ENCODE measurements around the gene HADHA. TPM values are rescaled to one million over a fixed set of nuclear protein-coding genes. Genes with fewer than 3 reads are reported as not detected.

HADHA gene
- total RNA-seq, 6 experiments from 2014 or later, result 115 to 246 (median 160) TPM

DNA sequence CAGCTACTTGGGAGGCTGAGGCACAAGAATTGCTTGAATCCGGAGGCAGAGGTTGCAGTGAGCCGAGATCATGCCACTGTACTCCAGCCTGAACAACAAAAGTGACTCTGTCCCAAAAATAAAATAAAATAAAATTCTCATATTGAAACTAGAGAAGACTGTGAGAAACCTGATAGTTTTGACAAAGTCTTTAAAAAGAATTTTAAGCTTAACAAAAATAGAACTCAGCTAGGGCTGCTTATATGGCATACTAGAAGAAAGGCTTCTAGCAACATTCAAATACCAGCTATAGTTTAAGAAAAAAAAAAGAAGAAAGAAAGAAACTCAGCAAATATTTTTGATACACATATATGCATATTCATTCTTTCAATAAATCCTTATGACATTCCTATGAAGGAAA is 13.6 kb downstream of the HADHA start:
- Histone ChIP-seq H3K36me3 (peaks cover 13 to 95% (median 46%) of the 10 kb centered on the region in 4 donors), H3K9me3 (no peaks in the 10 kb centered on the region), H3K4me1 (no peaks in the 10 kb centered on the region), H3K27me3 (no peaks in the 10 kb centered on the region), H3K27ac (no peak overlapping the region), H3K4me3 (no peak overlapping the region)
- DNase-seq, result no peak
- ATAC-seq, result no peak
- intact Hi-C loops (cut with DNase I), result loop anchor here in 1 of 2 donors (10.0 kb wide), 1 partner anchor 104 kb away; no protein-coding TSS in a partner anchor
- no peak for TF ChIP-seq POLR2A (IDR thresholded peaks at IDR 0.05)
- TF ChIP-seq, protein P1, sequence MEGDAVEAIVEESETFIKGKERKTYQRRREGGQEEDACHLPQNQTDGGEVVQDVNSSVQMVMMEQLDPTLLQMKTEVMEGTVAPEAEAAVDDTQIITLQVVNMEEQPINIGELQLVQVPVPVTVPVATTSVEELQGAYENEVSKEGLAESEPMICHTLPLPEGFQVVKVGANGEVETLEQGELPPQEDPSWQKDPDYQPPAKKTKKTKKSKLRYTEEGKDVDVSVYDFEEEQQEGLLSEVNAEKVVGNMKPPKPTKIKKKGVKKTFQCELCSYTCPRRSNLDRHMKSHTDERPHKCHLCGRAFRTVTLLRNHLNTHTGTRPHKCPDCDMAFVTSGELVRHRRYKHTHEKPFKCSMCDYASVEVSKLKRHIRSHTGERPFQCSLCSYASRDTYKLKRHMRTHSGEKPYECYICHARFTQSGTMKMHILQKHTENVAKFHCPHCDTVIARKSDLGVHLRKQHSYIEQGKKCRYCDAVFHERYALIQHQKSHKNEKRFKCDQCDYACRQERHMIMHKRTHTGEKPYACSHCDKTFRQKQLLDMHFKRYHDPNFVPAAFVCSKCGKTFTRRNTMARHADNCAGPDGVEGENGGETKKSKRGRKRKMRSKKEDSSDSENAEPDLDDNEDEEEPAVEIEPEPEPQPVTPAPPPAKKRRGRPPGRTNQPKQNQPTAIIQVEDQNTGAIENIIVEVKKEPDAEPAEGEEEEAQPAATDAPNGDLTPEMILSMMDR (IDR thresholded peaks at IDR 0.05), result no peak
- WGBS (ENCODE audit: insufficient coverage, low coverage, low lambda C conversion rate, missing lambda C conversion rate), result 80% methylated on average over 1 of the region's 2 CpGs

DNA sequence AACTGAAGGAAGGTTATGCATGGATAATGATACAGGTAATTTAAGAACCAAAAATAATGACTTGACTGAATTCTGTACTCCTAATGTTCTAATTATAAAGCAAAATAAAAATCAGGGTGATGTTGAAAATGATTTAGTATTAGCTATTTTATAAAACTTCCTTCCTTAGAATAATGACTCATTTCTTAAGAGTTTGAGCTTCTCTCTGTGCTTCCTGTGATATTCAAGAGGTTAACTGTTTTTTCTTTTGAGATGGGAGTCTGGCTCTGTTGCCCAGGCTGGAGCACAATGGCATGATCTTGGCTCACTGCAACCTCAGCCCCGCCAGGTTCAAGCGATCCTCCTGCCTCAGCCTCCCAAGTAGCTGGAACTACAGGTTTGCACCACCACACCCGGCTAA is 14.8 kb downstream of the HADHA start:
- TF ChIP-seq, protein P1 (IDR thresholded peaks at IDR 0.05), result no peak
- H3K27ac ChIP-seq, result no peak overlapping the region
- no peaks in the 10 kb centered on the region for H3K27me3 ChIP-seq
- no peaks in the 10 kb centered on the region for H3K4me1 ChIP-seq
- intact Hi-C loops (cut with DNase I), result no loop called here
- ATAC-seq (no peak), DNase-seq (no peak)
- H3K9me3 ChIP-seq, result no peaks in the 10 kb centered on the region
- H3K4me3 ChIP-seq, result no peak overlapping the region
- H3K36me3 ChIP-seq, result peaks cover 13 to 87% (median 44%) of the 10 kb centered on the region in 4 donors
- WGBS (ENCODE audit: insufficient coverage, low coverage, low lambda C conversion rate, missing lambda C conversion rate), result 92% methylated on average over 2 of the region's 3 CpGs

DNA sequence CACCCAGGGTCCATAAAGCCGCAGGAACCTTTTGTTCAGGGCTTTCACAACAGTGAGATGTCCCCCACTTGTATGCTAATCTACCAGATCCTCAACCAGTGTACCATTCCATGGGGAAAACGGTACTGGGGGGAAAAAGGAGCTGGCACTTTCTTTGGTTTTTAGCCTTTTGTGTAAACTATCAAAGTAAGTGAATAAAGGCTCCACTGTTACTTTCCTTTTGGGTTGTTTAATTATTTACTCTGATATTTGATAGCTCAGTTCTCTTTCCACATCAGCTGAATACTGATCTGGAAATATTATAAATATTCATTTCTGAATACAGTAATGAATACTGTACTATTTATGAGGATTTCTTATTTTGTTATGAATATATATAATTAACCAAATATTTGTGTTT is 20.3 kb downstream of the HADHA start:
- H3K4me3 ChIP-seq, result no peak overlapping the region
- DNase-seq, result no peak
- H3K9me3 ChIP-seq, result no peaks in the 10 kb centered on the region
- 52% methylated on average over 2 of the region's 2 CpGs for WGBS (ENCODE audit: insufficient coverage, low coverage, low lambda C conversion rate, missing lambda C conversion rate)
- peaks cover 0 to 54% (median 23%) of the 10 kb centered on the region in 4 donors for H3K36me3 ChIP-seq
- no peaks in the 10 kb centered on the region for H3K27me3 ChIP-seq
- intact Hi-C loops (cut with DNase I), result no loop called here
- ATAC-seq, result no peak
- no peak for TF ChIP-seq POLR2A (IDR thresholded peaks at IDR 0.05)
- TF ChIP-seq, protein P1 (IDR thresholded peaks at IDR 0.05), result no peak
- H3K4me1 ChIP-seq, result no peaks in the 10 kb centered on the region
- no peak overlapping the region for H3K27ac ChIP-seq

GRCh38 chr2:26223018-26223417 is 21.4 kb downstream of the HADHA start:
- Histone ChIP-seq H3K27me3 (no peaks in the 10 kb centered on the region), H3K27ac (no peak overlapping the region), H3K4me3 (no peak overlapping the region), H3K36me3 (peaks cover under 1 to 45% (median 22%) of the 10 kb centered on the region in 4 donors), H3K4me1 (no peaks in the 10 kb centered on the region), H3K9me3 (no peaks in the 10 kb centered on the region)
- no peak for ATAC-seq
- intact Hi-C loops (cut with DNase I), result no loop called here
- no peak for TF ChIP-seq POLR2A (IDR thresholded peaks at IDR 0.05)
- TF ChIP-seq, protein P1 (IDR thresholded peaks at IDR 0.05), result no peak
- DNase-seq, result no peak
- 100% methylated on average over 1 of the region's 1 CpG for WGBS (ENCODE audit: insufficient coverage, low coverage, low lambda C conversion rate, missing lambda C conversion rate)

DNA sequence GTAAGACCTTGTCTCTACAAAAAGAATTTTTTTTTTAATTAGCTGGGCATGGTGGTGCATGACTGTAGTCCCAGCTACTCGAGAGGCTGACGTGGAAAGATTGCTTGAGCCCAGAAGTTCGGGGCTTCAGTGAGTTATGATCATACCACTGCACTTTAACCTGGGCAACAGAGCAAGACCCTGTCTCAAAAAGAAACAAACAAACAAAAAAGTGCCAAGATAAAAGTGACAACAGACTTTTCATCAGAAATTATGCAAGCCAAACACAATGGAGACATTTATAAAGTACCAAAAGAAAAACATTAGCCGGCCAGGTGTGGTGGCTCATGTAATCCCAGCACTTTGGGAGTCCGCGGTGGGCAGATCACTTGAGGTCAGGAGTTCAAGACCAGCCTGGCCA is 26.7 kb downstream of the HADHA start:
- TF ChIP-seq, protein P1 (IDR thresholded peaks at IDR 0.05), result no peak
- TF ChIP-seq POLR2A (IDR thresholded peaks at IDR 0.05), result no peak
- H3K27ac ChIP-seq, result no peak overlapping the region
- DNase-seq (no peak), ATAC-seq (no peak)
- H3K36me3 ChIP-seq, result peaks cover 5 to 62% (median 32%) of the 10 kb centered on the region in 4 donors
- H3K9me3 ChIP-seq, result no peaks in the 10 kb centered on the region
- no peak overlapping the region for H3K4me3 ChIP-seq
- intact Hi-C loops (cut with DNase I), result no loop called here
- 65% methylated on average over 4 of the region's 6 CpGs for WGBS (ENCODE audit: insufficient coverage, low coverage, low lambda C conversion rate, missing lambda C conversion rate)
- H3K4me1 ChIP-seq, result no peaks in the 10 kb centered on the region
- no peaks in the 10 kb centered on the region for H3K27me3 ChIP-seq
